A549 (cell line): ENCODE data around the gene CFAP99. TPM values are rescaled to one million over a fixed set of nuclear protein-coding genes. Genes with fewer than 3 reads are reported as not detected.
A peak's percentile ranks its signal among the peaks of the same experiment; 100 is the strongest.

Experiments
- ATAC-seq, 2 experiments: fragments of 200-7000 bp in 1 of 2; fragments of >200 bp in 1 of 2; cut with Nextera tagmentation in 1 of 2; cut with Tn5 transposase in 1 of 2; 3 replicates each; pipeline versions ENCODE4 v1.8.0 to v1.9.1; 2018 to 2020; ENCODE audit warnings: mild to moderate bottlenecking in 1 of 2, moderate library complexity in 1 of 2
- CTCF ChIA-PET: fragments of 300-600 bp; sonication (Branson Sonifier 250); formaldehyde crosslinking; extraction: SDS; loops from one replicate; lab custom pipeline; 2021; ENCODE audit warnings: antibody characterized with exemption, inconsistent platforms; lab: Yijun Ruan, JAX
- POLR2A ChIA-PET: fragments of 350-600 bp; formaldehyde crosslinking; extraction: SDS; loops from one replicate; lab custom pipeline; 2021; ENCODE audit warnings: antibody characterized with exemption, inconsistent platforms; lab: Yijun Ruan, JAX
- DNase-seq, 2 experiments: peaks; one replicate each; pipeline versions ENCODE4 v3.0.0 to v3.0.0-alpha.2; 2011 to 2016; ENCODE audit warnings: low read depth in 1 of 2, low spot score in 1 of 2
- FAIRE-seq: peaks from 2 replicates; lab custom pipeline; 2011; peaks lifted over from hg19 to GRCh38; lab: Jason Lieb, UNC
- H3K27ac ChIP-seq, 2 experiments: fragments of >200 bp; sonication (Bioruptor Twin); formaldehyde crosslinking; 3 replicates each; pipeline ENCODE4 v1.5.1; 2016 to 2017
- H3K4me1 ChIP-seq: fragments of >200 bp; sonication (Bioruptor Twin); formaldehyde crosslinking; 3 replicates; pipeline ENCODE4 v1.6.1; 2016
- H3K4me2 ChIP-seq: fragments of >200 bp; sonication (Bioruptor Twin); formaldehyde crosslinking; 3 replicates; pipeline ENCODE4 v1.6.1; 2016
- H3K4me3 ChIP-seq: fragments of >200 bp; sonication (Bioruptor Twin); formaldehyde crosslinking; 3 replicates; pipeline ENCODE4 v1.5.1; 2016
- H3K9me3 ChIP-seq: fragments of >200 bp; sonication (Bioruptor Twin); formaldehyde crosslinking; 3 replicates; pipeline ENCODE4 v1.6.1; 2016
- ATOH8 ChIP-seq: fragments of 250-450 bp; sonication (Bioruptor Pico); IDR thresholded peaks from 2 replicates; pipeline ENCODE4 v1.5.0; 2020; ENCODE audit warnings: low read depth, mild to moderate bottlenecking, moderate library complexity
- BCL3 ChIP-seq: fragments of >200 bp; sonication (Bioruptor Twin); formaldehyde crosslinking; IDR thresholded peaks from 3 replicates; pipeline ENCODE4 v1.6.1; 2016
- CEBPB ChIP-seq, 2 experiments: fragments of >200 bp in 1 of 2; sonication (Bioruptor Twin) in 1 of 2; formaldehyde crosslinking in 1 of 2; IDR thresholded peaks; 2 replicates each; pipeline ENCODE4 v1.6.1; 2012 to 2016
- E2F6 ChIP-seq: IDR thresholded peaks from 2 replicates; pipeline ENCODE4 v1.6.1; 2012; ENCODE audit warnings: low read depth, borderline replicate concordance
- EHMT2 ChIP-seq: fragments of 200-600 bp; sonication (generic); IDR thresholded peaks from 2 replicates; pipeline ENCODE4 v1.6.1; 2016; ENCODE audit warnings: antibody characterized with exemption, low read depth, mild to moderate bottlenecking, moderate library complexity
- ELK1 ChIP-seq: fragments of 150-350 bp; IDR thresholded peaks from 2 replicates; pipeline ENCODE4 v1.6.1; 2014; ENCODE audit warnings: low read depth, mild to moderate bottlenecking, low read length
- FOSB ChIP-seq: fragments of 250-450 bp; sonication (Bioruptor Pico); IDR thresholded peaks from 2 replicates; pipeline ENCODE4 v1.5.0; 2020; ENCODE audit warnings: mild to moderate bottlenecking, moderate library complexity
- HMGXB4 ChIP-seq: fragments of 250-450 bp; sonication (Bioruptor Pico); IDR thresholded peaks from 2 replicates; pipeline ENCODE4 v1.5.0; 2021; ENCODE audit warnings: mild to moderate bottlenecking, moderate library complexity, borderline replicate concordance
- JUN ChIP-seq, 2 experiments: fragments of >200 bp; sonication (Bioruptor Twin); formaldehyde crosslinking; IDR thresholded peaks; 2 replicates in 1 of 2; 3 replicates in 1 of 2; pipeline ENCODE4 v1.6.1; 2016 to 2017
- KDM1A ChIP-seq: fragments of 200-600 bp; sonication (generic); IDR thresholded peaks from 2 replicates; pipeline ENCODE4 v1.6.1; 2016; ENCODE audit warnings: low read depth, mild to moderate bottlenecking
- KDM5A ChIP-seq: fragments of 200-600 bp; sonication (generic); IDR thresholded peaks from 2 replicates; pipeline ENCODE4 v1.6.1; 2016; ENCODE audit warnings: antibody characterized with exemption, mild to moderate bottlenecking
- MAX ChIP-seq: IDR thresholded peaks from 2 replicates; pipeline ENCODE4 v1.6.1; 2012
- MAZ ChIP-seq: fragments of 150-350 bp; IDR thresholded peaks from 2 replicates; pipeline ENCODE4 v1.6.1; 2014; ENCODE audit warnings: antibody characterized with exemption, low read depth, low read length, borderline replicate concordance
- PBX3 ChIP-seq: IDR thresholded peaks from 2 replicates; pipeline ENCODE4 v1.6.1; 2012
- PHF8 ChIP-seq: fragments of 200-600 bp; sonication (generic); IDR thresholded peaks from 2 replicates; pipeline ENCODE4 v1.6.1; 2016; ENCODE audit warnings: low read depth, mild to moderate bottlenecking, antibody characterized with exemption, moderate library complexity, borderline replicate concordance
- POLR2A ChIP-seq: IDR thresholded peaks from 2 replicates; pipeline ENCODE4 v1.6.1; 2012; ENCODE audit warnings: mild to moderate bottlenecking, low read length
- POLR2AphosphoS2 ChIP-seq: conservative IDR thresholded peaks from 2 replicates; pipeline ENCODE4 v1.6.1; 2012; ENCODE audit warnings: low read length, improper control_type of control experiment, inconsistent platforms
- RCOR1 ChIP-seq: fragments of 150-350 bp; IDR thresholded peaks from 2 replicates; pipeline ENCODE4 v1.6.1; 2014; ENCODE audit warnings: antibody characterized with exemption, low read length, low read depth
- WGBS: methylation state at CpG from one replicate; pipeline ENCODE4 v1.1.6; 2017; ENCODE audit errors: missing lambda C conversion rate; 5-methylcytosine and 5-hydroxymethylcytosine counted together
- polyA plus RNA-seq, 4 experiments: library from polyadenylated mRNA; depleted of rRNA in 3 of 4; stranded (reverse); fragments of >200 nt; fragmentation: RNase III in 1 of 4; extraction: RNeasy Plus Mini Kit Qiagen cat#74134 plus additional on column Dnase treatment in 1 of 4; gene quantifications; 2 replicates in 3 of 4; 3 replicates in 1 of 4; pipeline ENCODE4 v1.2.3, GENCODE V29; 2011 to 2017

CFAP99 gene
- polyA plus RNA-seq, 2 of the 4 experiments (the other 2 are of a cell fraction), result 0.09 TPM; not detected in 1

GRCh38 chr4:2468456-2469191 is 49.9 kb downstream of the CFAP99 start, which contains the start of gene RNF4:
RNF4 (plus strand) TSS chr4:2469106; CDS start chr4:2490494, 21,388 bp downstream.
- Histone ChIP-seq H3K9me3 (no peaks in the 10 kb centered on the region), H3K4me3 (peak within 1 kb of the TSS; percentile 92), H3K4me2 (peak within 1 kb of the TSS; percentile 96), H3K4me1 (peaks cover 7% of the 10 kb centered on the region; the same call in 2 of the 3 replicates), H3K27ac (peak within 1 kb of the TSS; percentile 92)
- peak; percentile 92 to 93 for ATAC-seq
- FAIRE-seq, result no peak
- WGBS, result 0% methylated on average over 25 of the region's 74 CpGs
- no peak for TF ChIP-seq EHMT2
- TF ChIP-seq PBX3, result no peak
- TF ChIP-seq MAX, result peak; percentile 73
- TF ChIP-seq BCL3, result peak; percentile 50; the same call in 1 of the 3 replicates
- TF ChIP-seq KDM1A, result no peak
- no peak for TF ChIP-seq POLR2AphosphoS2
- peak; percentile 44; the same call in 1 of the 2 replicates for TF ChIP-seq PHF8
- TF ChIP-seq ATOH8, result 0 out of 2 replicates have a peak, but pooled peaks have one; percentile 34
- no peak for TF ChIP-seq RCOR1
- 0 out of 2 replicates have a peak, but pooled peaks have one; percentile 69 for TF ChIP-seq E2F6
- TF ChIP-seq CEBPB (IDR thresholded peaks at IDR 0.05), result no peak
- TF ChIP-seq MAZ, result no peak
- TF ChIP-seq POLR2A, result peak; percentile 57
- TF ChIP-seq JUN (IDR thresholded peaks at IDR 0.05), result peak in 1 of 2 experiments; percentile 61; a peak in 2 of 5 replicates
- no peak for TF ChIP-seq ELK1
- no peak for TF ChIP-seq KDM5A
- CTCF ChIA-PET, result interaction anchor here (0.6 to 7.4 kb wide), 8 partner anchors 26 to 581 kb away, joined by 3 to 43 read pairs (median 4); no protein-coding TSS in a partner anchor
- DNase-seq, result peak; percentile 95 to 96
- POLR2A ChIA-PET, result interaction anchor here (0.7 to 2.3 kb wide), 6 partner anchors 14 to 206 kb away, joined by 3 to 9 read pairs (median 4); partner anchors contain the start of genes FAM193A and MXD4

- H3K27ac ChIP-seq, result peak overlapping the region; percentile 92
- H3K4me1 ChIP-seq, result peaks cover 7% of the 10 kb centered on the region; the same call in 2 of the 3 replicates
- CTCF ChIA-PET, result interaction anchor here (1.1 to 1.7 kb wide), 2 partner anchors 27 to 57 kb away, joined by 4 to 5 read pairs; no protein-coding TSS in a partner anchor
- H3K9me3 ChIP-seq, result no peaks in the 10 kb centered on the region
- POLR2A ChIA-PET, result interaction anchor here (0.7 to 2.3 kb wide), 6 partner anchors 13 to 207 kb away, joined by 3 to 9 read pairs (median 4); partner anchors contain the start of genes FAM193A and MXD4
- peak overlapping the region; percentile 92 for H3K4me3 ChIP-seq
- 3% methylated on average over 8 of the region's 78 CpGs for WGBS
- TF ChIP-seq FOSB (CRISPR knock-in tag), result no peak
- 0 out of 2 replicates have a peak, but pooled peaks have one; percentile 27 for TF ChIP-seq E2F6
- 0 out of 2 replicates have a peak, but pooled peaks have one; percentile 21 for TF ChIP-seq HMGXB4 (CRISPR knock-in tag)
- peak; percentile 67; the same call in 1 of the 2 replicates for TF ChIP-seq PHF8
- TF ChIP-seq, all 56 proteins: peak for 3
- DNase-seq (peak; percentile 25 to 32), FAIRE-seq (no peak), ATAC-seq (peak; percentile 66 to 74)
- peak overlapping the region; percentile 96 for H3K4me2 ChIP-seq
Observed at GRCh38 chr4:2469192-2469984, 50.6 kb downstream of the CFAP99 start.
